Stimulated activated CD8-positive, alpha-beta memory T cell treated with anti-CD3 and anti-CD28 coated beads, Interleukin-4, amount 100 ng/mL, for 1 hour (primary cell): Measurements from ENCODE around the gene PREX1.

Source experiments
- DNase-seq, 2 donors: peaks; one replicate each; pipeline ENCODE4 v3.0.0-alpha.2; 2020; ENCODE audit warnings: low read depth in 2 of 2, low spot score in 1 of 2

The PREX1 gene

GRCh38 chr20:48597521-48598302, 230.1 kb downstream of the PREX1 start:
- no peak for DNase-seq

GRCh38 chr20:48596334-48596898, 231.4 kb downstream of the PREX1 start:
- no peak for DNase-seq

GRCh38 chr20:48595495-48596333, 232.1 kb downstream of the PREX1 start:
- no peak for DNase-seq

- DNase-seq, result no peak
These were observed 233.3 kb downstream of the PREX1 start for GRCh38 chr20:48594533-48594932.

GRCh38 chr20:48592107-48592940, 235.5 kb downstream of the PREX1 start:
- DNase-seq, result no peak

- DNase-seq, result no peak
These were observed 241.1 kb downstream of the PREX1 start for GRCh38 chr20:48586730-48587129.

- DNase-seq, result no peak
These were observed 242.5 kb downstream of the PREX1 start for GRCh38 chr20:48585061-48585870.

GRCh38 chr20:48584391-48585060, 243.3 kb downstream of the PREX1 start:
- DNase-seq, result no peak

GRCh38 chr20:48583801-48584200, 244.0 kb downstream of the PREX1 start:
- no peak for DNase-seq

- no peak for DNase-seq
These were observed 244.6 kb downstream of the PREX1 start for GRCh38 chr20:48583171-48583570.

GRCh38 chr20:48582673-48582985, 245.2 kb downstream of the PREX1 start:
- DNase-seq, result no peak

- no peak for DNase-seq
These were observed 246.6 kb downstream of the PREX1 start for GRCh38 chr20:48581167-48581566.

GRCh38 chr20:48578397-48579098, 249.3 kb downstream of the PREX1 start:
- no peak for DNase-seq

- DNase-seq, result no peak
These were observed 250.2 kb downstream of the PREX1 start for GRCh38 chr20:48577557-48577956.

GRCh38 chr20:48574383-48574782, 253.4 kb downstream of the PREX1 start:
- no peak for DNase-seq
